ENCODE results near the gene TM4SF1. TPM values are rescaled to one million over a fixed set of nuclear protein-coding genes. Genes with fewer than 3 reads are reported as not detected.

TM4SF1 gene
- total and polyA plus RNA-seq, 2 donors (not counting 3 experiments of a cell fraction or from before 2014, with no cell fraction given) = 559 to 1,407 TPM

- no peaks in the 10 kb centered on the region for H3K9me1 ChIP-seq (replicated peaks; ENCODE audit: control insufficient read depth, extremely low read depth, insufficient read depth, low read length)
Observed at GRCh38 chr3:149319750-149320149, 57.7 kb downstream of the TM4SF1 start.

More at GRCh38 chr3:149319750-149320149, 57.7 kb downstream of the TM4SF1 start:
- Histone ChIP-seq H3K4me3 (replicated peaks in 1 of 3; ENCODE audit: insufficient read depth in 1 of 3, low read depth in 1 of 3, low read length in 3 of 3) (no peak overlapping the region), H3K27ac (ENCODE audit: insufficient read depth, low read depth, low read length) (no peak overlapping the region), H3K9me3 (replicated peaks; ENCODE audit: control insufficient read depth, insufficient read depth, low read length) (no peaks in the 10 kb centered on the region), H3K4me1 (ENCODE audit: control insufficient read depth, extremely low read depth, insufficient read depth, low read length) (peaks cover 8% of the 10 kb centered on the region), H3K36me3 (ENCODE audit: control insufficient read depth in 2 of 2, extremely low read depth in 1 of 2, insufficient read depth in 2 of 2, low read length in 2 of 2) (peaks cover 10 to 20% of the 10 kb centered on the region in 2 experiments), H3K27me3 (ENCODE audit: control insufficient read depth in 2 of 2, insufficient read depth in 2 of 2, low read length in 2 of 2) (no peaks in the 10 kb centered on the region), H2AFZ (ENCODE audit: low read depth, low read length) (no peak overlapping the region), H4K20me1 (replicated peaks; ENCODE audit: control insufficient read depth, extremely low read depth, insufficient read depth, low read length) (no peaks in the 10 kb centered on the region), H3K4me2 (ENCODE audit: insufficient read depth, low read length) (no peak overlapping the region), H3K9ac (replicated peaks; ENCODE audit: extremely low read depth, insufficient read depth, low read length) (no peak overlapping the region), H3K79me2 (ENCODE audit: control insufficient read depth, insufficient read depth, low read length) (no peaks in the 10 kb centered on the region)
- intact Hi-C loops (cut with micrococcal nuclease) (no loop called here), dilution Hi-C loops (cut with MboI; ENCODE audit: extremely low pct_ligation_motif_present, low sequenced_read_pairs) (no loop called here)
- ChIA-PET POLR2A (no interaction called here), CTCF (interaction anchor here (2.1 kb wide), 1 partner anchor 11 kb away, joined by 9 read pairs; no protein-coding TSS in a partner anchor)
- TF ChIP-seq POLR2A (IDR thresholded peaks at IDR 0.05; ENCODE audit: low read depth, low read length) (no peak), CTCF (IDR thresholded peaks at IDR 0.05; ENCODE audit: extremely low read depth in 1 of 2, insufficient read depth in 1 of 2, low read depth in 1 of 2, low read length in 2 of 2) (no peak), MYC (IDR thresholded peaks at IDR 0.05; ENCODE audit: low read depth, low read length) (no peak), EZH2 (IDR thresholded peaks at IDR 0.05; ENCODE audit: borderline replicate concordance, low read depth, low read length, severe bottlenecking) (no peak), POLR2AphosphoS5 (IDR thresholded peaks at IDR 0.05; ENCODE audit: insufficient read depth, low read depth, low read length) (no peak), JUN (IDR thresholded peaks at IDR 0.05; ENCODE audit: borderline replicate concordance, insufficient read depth, insufficient read length, low read depth) (no peak), GATA2 (IDR thresholded peaks at IDR 0.05; ENCODE audit: insufficient read depth, insufficient read length, low read depth, low read length) (no peak), FOS (IDR thresholded peaks at IDR 0.05; ENCODE audit: borderline replicate concordance, insufficient read depth, low read length) (no peak)
- TF ChIP-seq, protein P1, sequence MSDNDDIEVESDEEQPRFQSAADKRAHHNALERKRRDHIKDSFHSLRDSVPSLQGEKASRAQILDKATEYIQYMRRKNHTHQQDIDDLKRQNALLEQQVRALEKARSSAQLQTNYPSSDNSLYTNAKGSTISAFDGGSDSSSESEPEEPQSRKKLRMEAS (IDR thresholded peaks at IDR 0.05; ENCODE audit: insufficient read depth, insufficient read length) = no peak
- no peak for FAIRE-seq
- DNase-seq (ENCODE audit: low read depth, low spot score) = no peak
- BruUV-seq (replicated peaks) = no TSS peak

Other genes with a start within 250 kb of the TM4SF1 start
- 16.1 and 17.8 TPM in 2 replicates for gene HPS3, start 248.0 kb downstream of the TM4SF1 start, total RNA-seq
- 6.7 and 8.8 TPM in 2 replicates for gene HPS3, start 248.0 kb downstream of the TM4SF1 start, polyA plus RNA-seq
- gene CP, start 155.8 kb downstream of the TM4SF1 start, total RNA-seq = not detected in 2 replicates
- not detected in 2 replicates for gene CP, start 155.8 kb downstream of the TM4SF1 start, polyA plus RNA-seq
- 142 and 158 TPM in 2 replicates for gene TM4SF18, start 44.0 kb downstream of the TM4SF1 start, total RNA-seq
- 150 and 163 TPM in 2 replicates for gene TM4SF18, start 44.0 kb downstream of the TM4SF1 start, polyA plus RNA-seq
- gene TM4SF4, start 97.0 kb upstream of the TM4SF1 start, total RNA-seq = not detected in 2 replicates
- gene TM4SF4, start 97.0 kb upstream of the TM4SF1 start, polyA plus RNA-seq = not detected in 2 replicates

Measured in endothelial cell of umbilical vein (primary cell).